HG03280 (cell line): ENCODE results near the gene RAP1GDS1.
"Not testable (repeated sequence)": the region's sequence is repeated elsewhere in the genome, so short reads cannot be mapped to it uniquely, and the experiment has no call there.

Source experiments
- ATAC-seq: cut with Tn5 transposase; IDR thresholded peaks from one replicate; pipeline ENCODE4 v1.9.1; 2021; ENCODE audit warnings: mild to moderate bottlenecking, moderate library complexity; ENCODE audit not compliant: unreplicated experiment

Gene RAP1GDS1

DNA sequence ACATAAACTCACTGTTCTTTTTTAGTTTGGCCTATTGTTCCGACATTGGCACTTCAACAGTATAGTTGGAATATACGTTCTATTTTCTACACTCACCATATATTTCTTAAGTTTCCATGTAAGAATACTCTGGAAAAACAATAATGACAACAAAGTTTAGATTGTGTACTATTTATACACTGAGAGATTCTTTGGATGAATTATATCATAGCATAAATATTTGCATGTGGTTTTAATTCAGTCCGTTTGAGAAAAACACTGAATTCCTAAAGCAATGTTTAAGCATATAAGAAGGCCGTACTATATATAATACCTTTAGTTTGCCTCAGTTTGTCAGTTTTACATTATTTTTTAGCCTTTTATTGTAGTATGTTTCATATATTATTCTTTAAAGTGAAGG, 82.4 kb downstream of the RAP1GDS1 start:
- no peak for ATAC-seq

DNA sequence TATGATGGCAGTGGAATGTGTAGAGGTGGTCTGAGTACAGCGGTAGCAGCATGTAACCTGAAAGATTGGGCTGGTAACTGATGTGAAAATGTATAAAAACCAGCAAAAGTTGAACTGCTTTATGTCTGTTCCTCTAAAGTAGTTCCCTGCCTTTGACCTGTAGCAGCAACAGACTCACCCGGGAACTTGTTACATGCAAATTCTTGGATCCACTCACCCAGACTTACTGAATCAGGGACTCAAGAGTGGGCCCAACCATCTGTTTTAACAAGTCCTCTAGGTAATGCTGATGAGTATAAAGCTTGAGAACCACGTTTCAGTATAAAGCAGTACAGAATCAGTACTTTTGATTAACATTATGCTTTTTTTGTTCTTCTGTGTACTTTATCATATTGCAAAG, 84.7 kb downstream of the RAP1GDS1 start:
- ATAC-seq: no peak

DNA sequence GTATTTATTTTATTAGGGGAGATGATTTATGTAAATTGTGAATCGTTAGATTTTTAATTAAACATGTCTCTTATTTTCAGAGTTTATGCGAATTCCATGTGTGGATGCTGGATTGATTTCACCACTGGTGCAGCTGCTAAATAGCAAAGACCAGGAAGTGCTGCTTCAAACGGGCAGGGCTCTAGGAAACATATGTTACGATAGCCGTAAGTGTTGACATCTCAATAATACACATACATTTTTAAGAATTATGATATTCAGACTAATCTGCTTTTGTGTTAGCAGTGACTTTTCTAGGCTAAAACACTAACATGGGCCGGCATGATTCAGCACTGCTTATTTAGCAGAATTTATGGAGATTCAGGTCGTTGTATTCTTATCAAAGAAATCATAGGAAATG, 91.2 kb downstream of the RAP1GDS1 start:
- no peak for ATAC-seq

DNA sequence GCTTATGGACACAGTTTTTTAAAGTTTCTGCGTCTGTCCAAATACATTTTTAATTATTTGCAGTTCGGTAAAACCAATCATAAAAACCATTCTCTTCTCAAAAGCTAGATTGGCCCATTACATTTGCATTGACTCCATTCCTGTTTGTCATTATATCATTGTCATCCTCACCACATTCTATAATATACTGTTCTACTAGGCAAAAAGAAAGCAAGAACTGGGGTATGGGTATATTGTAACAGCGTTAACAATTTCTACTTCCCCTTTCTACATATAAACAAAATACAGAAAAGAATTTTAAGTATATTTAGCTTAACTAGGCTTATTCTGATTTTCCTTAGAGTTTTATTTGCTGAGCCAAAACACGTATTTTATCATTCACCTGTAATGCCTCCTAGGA, 91.8 kb downstream of the RAP1GDS1 start:
- ATAC-seq: no peak

DNA sequence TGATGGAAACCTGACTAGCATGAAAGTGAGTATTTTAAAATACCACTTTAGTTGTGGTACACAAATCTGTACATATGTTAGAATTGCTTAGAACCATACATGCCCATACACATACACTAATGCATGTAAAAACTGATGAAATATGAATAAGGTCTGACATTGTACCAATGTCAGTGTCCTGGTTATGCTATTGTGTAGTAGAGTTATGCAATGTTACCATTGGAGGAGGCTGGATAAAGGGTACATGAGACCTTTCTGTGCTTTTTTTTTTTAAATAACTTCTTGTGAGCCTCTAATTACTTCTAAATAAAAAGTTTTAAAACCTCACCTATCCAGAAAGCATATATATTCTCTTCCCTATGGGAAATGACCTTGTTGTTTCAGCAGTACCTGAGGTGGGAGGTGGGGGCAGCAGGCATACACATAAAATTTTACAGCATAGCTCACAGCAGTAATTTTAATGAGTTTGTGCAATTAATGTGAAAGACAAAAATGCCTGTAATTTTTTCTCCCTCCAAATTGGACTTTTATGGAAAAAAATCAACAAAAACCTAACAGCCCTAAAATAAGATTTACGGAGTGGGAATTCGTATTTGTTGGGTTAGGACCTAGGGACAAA, 97.6 kb downstream of the RAP1GDS1 start:
- ATAC-seq: no peak

DNA sequence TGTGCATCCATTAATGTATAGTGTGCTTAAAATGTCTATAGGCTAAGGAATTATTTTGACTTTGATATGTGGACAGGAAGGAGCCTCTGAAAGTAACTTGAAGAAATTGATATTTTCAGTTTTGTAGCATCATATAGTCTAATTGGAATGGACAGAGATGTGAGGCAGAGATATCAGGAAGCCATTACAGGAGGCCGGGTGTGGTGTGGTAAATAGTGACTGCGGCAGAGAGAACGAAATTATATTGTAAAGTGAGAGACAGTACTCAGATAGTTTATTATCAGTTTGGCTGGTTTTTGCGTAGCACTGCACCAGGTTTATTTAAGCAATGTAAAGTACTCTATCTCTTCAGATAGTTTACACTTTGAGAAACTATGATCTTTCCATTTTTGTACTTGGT, 98.5 kb downstream of the RAP1GDS1 start:
- no peak for ATAC-seq

DNA sequence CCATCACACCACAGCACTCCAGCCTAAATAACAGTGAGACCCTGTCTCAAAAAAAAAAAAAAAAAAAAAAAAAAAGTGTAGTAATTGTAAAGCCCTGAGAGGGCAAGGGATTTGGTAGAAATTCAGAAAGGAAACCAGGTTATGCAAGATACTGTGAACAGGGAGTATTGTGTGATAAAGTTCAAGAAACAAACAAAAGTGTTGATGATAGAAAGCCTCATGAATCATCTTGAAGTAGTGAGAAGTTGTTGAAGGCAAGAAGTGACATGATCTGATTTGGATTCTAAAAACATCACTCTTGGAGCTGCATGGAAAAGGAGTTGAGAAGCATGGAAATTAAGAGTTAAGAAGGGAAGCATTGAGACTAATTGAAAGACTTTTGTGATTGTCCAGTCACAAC, 102.2 kb downstream of the RAP1GDS1 start:
- ATAC-seq: no peak

DNA sequence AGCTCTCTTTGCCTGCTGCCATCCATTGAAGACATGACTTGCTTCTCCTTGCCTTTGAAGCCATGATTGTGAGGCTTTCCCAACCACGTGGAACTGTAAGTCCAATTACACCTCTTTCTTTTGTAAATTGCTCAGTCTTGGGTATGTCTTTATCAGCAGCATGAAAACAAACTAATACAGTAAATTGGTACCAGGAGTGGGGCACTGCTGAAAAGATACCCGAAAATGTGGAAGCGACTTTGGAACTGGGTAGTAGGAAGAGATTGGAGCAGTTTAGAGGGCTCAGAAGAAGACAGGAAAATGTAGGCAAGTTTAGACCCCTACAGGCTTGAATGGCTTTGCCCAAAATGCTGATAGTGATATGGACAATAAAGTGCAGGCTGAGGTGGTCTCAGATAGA, 105.1 kb downstream of the RAP1GDS1 start:
- not testable (repeated sequence) for ATAC-seq

DNA sequence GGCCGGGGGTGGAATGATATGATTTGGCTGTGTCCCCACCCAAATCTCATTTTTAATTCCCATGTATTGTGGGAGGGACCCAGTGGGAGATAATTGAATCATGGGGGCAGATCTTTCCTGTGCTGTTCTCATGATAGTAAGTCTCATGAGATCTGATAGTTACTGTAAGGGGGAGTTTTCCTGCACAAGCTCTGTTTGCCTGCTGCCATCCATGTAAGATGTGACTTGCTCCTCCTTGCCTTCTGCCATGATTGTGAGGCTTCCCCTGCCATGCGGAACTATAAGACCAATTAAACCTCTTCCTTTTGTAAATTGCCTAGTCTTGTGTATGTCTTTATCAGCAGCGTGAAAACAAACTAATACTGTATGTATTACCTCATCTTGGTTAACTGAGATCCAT, 106.8 kb downstream of the RAP1GDS1 start:
- ATAC-seq: not testable (repeated sequence)

DNA sequence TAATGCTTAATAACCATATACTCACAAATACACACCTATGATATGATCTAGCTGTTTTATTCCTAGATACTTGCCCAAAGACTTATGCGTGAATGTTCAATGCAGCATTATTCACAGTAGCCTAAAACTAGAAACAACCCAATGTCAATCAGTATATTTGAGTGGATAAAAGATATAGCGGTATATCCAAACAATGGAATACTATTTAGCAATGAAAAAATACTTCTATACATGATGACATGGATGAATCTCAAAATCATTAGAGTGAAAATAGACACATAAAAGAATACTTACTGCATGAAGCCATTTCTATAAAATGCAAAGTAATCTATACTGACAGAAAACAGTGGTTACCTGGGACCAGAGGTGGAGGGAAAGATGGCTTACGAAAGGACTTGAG, 108.1 kb downstream of the RAP1GDS1 start:
- ATAC-seq: no peak

DNA sequence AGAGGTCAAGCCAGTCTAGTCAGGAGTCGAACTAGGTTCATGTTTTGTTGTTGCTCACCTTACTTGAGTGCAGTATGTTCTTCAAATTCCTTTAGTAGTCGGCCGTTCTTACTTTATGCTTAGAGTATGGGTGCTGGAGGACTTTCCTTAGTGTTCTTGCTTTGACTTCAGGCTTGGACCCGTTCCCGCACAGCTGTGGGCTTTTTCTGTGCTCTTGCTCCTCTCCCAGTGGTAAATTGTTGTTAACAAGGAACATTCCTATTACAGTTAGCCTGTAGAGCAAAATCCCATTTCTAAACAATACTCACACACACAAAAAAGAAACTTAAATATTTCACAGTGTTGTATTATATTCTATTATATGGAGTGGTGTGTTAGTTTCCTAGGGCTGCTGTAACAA, 113.5 kb downstream of the RAP1GDS1 start:
- ATAC-seq: no peak

DNA sequence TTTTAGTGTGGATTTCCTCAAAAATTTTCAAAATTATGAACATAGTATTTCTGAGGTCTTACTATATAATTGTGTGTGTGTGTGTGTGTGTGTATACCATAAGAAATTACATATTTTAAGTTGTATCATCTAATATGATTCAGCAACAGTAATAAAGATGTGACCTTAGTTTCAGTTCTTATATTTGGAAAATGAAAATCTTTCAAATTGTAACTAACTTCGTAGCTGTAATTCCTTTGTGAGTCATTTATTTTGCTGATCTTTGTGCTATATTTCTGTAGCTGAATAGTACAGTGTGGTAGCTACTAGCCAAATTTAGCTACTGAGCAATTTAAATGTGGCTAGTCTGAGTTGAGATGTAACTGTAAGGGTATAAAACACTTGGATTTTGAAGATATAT, 116.4 kb downstream of the RAP1GDS1 start:
- no peak for ATAC-seq

DNA sequence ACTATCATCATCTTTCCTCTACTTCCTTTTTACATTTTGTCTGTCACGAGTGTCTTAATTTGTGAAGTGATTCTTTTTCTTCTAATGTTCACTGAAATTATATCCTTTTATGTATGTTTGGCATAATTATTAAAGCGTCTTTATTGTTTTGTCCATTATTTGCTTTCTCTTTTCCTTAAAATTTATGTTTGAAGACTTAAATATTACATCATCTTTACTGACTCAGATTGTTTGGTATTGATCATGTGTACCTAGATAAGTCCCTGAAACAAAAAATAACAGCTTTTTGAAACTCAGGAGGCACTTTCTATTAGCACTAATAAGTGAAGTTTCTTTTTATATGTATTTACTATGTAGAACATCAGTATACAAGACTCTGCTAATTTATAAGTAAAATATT, 120.1 kb downstream of the RAP1GDS1 start:
- no peak for ATAC-seq

DNA sequence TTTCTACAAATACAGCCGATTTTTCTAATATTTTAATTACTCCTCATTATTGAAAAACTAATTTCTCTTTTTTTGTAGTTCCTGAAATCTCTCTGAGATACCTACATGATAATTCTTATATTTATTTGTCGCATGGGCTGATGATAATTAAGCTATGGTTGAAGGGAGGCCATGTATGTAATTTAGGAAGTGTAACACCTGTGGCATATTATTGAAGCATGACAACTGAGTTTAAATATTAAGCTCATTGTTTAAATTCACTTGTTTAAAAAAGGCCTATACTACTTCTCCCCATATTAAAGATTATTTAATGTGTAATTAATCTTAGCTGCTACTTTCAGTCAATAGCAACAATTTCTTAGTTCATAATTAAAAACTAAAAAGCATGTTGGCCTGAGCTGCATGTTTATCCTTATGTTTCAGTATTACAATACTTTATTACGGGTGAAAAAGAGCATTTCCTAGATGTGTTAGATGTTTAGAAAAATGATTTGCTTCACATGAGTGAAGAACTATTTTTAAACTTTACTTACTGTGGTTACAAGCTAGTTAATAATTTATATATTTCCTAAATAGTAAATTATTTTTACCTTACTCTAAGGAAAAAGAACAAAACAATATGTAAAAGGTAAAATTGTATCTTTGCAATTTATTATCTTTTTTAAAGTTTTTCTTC, 122.4 kb downstream of the RAP1GDS1 start:
- ATAC-seq: no peak

DNA sequence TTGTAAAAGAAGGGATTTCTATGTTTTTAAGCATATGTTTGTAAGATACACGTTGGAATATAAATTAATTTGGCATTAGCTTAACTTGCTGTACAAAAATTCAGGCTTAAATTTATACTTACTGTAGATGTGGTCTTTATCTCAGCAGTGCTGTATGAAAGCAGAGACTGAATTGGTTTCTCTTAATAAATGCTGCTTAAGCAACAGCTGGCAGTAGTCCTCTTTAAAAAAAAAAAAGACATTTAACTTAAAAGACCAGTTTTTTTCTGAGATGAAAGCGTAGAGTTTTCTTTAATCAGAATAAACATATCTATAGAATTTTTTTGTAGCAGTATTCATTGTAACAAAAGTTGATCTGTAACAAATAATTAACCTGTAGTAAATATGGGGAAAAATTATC, 124.6 kb downstream of the RAP1GDS1 start:
- no peak for ATAC-seq

DNA sequence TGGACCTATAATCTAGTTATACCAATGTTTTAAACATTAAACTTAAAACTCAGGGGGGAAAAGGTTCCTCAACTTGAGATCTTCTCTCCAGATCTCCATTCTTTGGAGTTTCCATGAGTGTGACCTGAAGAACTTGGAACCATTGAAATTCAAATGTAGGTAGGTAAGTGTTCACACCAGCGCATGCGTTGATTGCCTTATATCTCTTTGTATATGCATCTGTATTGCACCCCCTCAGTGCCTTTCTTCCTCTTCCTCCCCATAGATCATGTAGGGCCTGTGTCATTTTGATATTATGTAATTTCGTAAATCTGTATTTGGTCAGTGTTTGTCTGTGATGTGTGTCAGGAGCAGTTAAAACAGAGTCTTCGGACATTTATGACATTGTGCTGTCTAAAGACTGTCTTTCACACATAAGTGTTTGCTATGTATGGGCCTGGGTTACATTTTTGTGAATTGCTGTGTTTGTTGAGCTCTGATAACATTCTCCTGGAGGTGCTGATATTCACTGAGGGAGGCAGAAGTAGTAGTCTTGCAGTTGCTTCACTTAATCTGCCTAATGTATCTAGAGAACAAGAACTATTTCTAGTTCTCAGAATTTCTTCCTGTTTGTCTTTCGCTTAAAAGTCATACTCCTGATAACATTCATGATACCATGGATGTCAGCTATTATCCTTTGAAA, 126.3 kb downstream of the RAP1GDS1 start:
- no peak for ATAC-seq

DNA sequence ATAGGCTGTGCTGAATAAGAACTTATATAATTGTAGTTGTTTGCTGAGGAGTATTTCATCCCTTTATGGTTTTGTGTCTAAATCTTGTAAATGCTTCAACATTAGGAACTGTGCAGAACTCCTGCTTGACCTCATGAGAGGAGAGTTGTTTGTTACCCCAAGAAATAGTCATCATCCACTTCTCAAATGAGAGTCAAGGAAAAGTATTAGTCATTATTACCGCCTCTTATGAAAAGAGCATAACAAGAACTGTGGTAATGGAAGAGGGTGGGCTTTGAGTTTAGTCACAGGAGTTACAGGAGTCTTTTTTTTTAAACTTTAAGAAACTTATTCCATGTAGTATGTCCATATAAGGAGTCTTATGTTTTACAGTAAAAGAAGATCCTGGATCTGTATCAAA, 132.9 kb downstream of the RAP1GDS1 start:
- no peak for ATAC-seq

DNA sequence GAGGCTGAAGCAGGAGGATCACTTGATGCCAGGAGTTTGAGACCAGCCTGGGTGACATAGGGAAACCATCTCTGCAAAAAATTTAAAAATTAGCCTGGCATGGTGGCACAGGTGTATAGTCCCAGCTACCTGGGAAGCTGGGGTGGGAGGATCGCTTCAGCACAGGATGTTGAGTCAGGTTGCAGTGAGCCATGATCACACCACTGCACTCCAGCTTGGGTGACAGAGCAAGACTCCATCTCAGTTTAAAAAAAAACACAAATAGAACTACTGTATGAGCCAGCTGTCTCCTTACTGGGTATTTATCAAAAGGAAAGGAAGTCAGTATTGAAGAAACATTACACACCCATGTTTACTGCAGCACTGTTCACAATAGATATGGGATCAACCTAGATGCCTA, 138.7 kb downstream of the RAP1GDS1 start:
- no peak for ATAC-seq

DNA sequence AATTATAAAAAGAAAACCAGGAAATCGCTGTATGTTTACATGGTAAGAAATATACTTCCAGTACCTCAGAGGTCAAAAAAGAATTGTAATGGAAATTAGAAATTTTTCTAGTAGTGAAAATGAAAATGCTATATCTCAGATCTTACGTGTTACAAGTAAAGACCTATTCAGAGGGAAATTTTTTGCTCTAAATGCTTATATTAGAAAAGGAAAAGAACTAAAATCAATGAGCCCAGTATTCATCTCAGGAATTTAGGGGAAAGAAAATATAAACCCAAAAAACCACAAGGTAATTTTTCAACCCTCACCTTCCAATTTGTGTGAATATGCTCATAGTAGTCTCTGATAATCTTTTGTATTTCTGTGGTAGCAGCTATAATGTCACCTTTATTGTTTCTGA, 145.6 kb downstream of the RAP1GDS1 start:
- ATAC-seq: no peak

DNA sequence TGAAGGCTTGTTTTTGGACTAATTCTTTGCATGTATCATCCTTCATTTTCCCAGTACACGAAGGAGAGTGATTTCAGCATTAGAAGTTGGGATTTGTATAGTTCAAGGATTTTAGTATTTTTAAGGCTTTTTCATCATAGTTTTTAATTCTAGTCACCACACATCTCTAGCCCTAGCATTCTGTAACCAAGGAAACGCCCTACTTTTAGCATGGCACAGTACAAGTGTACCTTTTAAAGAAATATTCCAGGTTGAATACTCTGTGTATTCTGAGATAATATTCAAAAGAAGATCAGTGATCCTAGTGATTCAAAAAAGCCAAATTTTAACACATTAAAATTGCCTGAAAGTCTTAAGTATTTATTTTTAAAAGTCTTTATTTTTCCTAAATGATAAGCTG, 150.5 kb downstream of the RAP1GDS1 start:
- no peak for ATAC-seq

DNA sequence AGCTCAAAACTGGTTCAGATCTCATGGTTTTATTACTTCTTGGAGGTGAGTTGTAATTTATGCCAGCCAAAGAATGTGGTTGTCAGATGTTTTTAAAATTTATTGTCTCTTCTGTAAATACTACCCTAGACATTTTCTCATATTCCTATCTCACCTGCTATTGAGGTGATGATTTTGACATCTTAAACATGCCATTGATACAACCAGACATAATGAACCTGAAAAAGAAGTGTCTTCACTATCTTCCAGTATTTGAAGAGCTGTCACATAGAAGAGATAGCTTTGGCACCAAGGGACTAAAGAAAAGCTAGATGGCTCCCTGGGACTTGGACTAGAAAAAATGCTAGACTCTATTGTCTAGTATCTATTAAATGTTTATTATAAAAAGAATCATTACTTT, 155.7 kb downstream of the RAP1GDS1 start:
- ATAC-seq: no peak

DNA sequence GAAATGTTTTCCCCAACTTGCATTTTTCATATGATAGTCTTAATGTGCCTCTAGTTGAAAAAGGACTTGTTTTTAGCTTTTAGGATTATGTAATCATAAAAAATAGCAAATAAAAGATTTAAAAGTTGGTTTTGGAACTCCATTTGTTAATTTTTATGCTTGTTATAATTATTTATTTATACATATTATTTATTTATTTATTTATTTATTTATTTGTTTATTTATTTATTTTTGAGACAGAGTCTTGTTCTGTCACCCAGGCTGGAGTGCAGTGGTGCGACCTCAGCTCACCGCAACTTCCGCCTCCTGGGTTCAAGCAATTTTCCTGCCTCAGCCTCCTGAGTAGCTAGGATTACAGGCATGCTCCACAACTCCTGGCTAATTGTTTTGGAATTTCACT, 159.0 kb downstream of the RAP1GDS1 start:
- not testable (repeated sequence) for ATAC-seq
